Activated CD8-positive, alpha-beta memory T cell treated with anti-CD3 and anti-CD28 coated beads, Interleukin-2, amount 50 U/mL, for 24 hours (primary cell): ENCODE results near the gene PLAU.
A peak's percentile ranks its signal among the peaks of the same experiment; 100 is the strongest.

Experiments
- DNase-seq: peaks from one replicate; pipeline ENCODE4 v3.0.0-alpha.2; 2020; ENCODE audit errors: extremely low read depth

Gene PLAU

DNA sequence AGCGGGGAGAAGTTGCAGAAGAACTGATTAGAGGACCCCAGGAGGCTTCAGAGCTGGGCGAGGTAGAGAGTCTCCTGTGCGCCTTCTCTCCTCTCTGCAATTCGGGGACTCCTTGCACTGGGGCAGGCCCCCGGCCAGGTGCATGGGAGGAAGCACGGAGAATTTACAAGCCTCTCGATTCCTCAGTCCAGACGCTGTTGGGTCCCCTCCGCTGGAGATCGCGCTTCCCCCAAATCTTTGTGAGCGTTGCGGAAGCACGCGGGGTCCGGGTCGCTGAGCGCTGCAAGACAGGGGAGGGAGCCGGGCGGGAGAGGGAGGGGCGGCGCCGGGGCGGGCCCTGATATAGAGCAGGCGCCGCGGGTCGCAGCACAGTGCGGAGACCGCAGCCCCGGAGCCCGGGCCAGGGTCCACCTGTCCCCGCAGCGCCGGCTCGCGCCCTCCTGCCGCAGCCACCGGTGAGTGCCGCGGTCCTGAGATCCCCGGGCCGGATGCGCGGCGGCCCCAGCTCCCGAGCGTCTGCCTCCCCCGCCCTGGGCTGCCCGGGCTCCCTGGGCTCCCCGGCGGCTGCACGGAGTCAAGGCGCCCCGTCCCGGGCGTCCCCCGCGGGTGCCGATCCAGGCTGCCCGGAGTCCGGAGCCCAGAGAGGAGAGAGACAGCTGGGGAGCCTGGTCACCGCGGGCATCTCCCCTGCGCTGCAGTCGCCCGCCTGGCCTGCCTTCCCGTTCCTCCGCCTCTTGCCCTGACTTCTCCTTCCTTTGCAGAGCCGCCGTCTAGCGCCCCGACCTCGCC, at the start of gene PLAU:
Gene PLAU (plus strand): TSS at position 369 of the 789 bp plus-strand sequence. CDS start 424 bp downstream, outside the sequence.
- no peak for DNase-seq

DNA sequence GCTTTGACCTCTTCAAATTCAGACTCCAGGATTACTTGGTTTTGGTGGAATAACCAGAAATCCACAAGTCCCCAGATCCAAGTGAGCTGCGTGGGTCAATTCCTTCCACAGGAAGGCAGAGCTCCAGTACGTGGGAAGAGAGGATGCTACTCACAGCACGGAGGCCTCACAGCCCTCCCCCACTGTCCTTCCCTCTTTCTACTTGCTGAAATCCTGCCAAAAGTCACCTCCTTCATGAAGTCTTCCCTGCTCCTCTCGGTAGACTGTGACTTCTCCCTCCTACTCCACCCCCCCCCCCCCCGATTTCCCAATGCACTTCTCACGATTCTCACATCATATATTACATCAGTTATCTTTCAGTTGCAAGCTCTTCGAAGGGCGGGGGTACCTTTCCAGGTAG, 48.9 kb upstream of the PLAU start:
- no peak for DNase-seq

DNA sequence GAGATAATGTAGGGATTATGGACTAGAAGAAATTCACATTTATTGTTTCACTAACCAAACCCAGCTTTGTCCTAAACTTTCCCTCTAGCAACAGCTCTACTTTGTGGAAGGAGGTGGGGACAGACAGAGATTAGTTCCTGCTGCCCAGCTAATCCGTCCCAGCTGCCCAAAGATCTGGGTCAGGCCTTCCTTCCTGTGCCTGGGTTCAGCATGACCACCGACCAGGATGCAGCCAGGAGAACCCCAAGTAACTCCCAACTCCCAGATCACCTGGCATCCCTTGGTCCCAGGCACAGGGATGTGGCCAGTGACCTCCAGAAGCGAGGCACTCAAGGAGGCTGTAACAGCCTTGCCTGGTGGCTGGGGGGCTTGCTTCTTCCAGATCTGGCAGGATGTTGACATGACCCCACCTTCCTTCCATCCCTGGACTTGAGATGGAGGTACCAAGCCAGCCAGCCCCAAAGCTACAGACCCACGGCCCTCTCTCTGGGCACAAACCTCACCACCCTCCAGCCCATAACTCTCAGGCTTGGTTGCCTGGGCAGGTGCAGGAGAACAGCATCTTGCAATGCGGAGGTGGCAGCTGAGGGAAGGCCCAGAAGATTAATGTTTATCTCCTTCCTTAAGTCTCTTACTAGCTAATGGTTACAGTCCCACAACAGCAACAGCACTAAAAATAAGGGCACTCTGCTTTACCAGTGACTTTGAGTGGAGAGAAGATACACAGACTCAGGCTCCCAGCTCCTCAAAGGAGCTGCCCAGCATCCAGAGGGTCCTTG, 47.7 kb upstream of the PLAU start:
- no peak for DNase-seq

DNA sequence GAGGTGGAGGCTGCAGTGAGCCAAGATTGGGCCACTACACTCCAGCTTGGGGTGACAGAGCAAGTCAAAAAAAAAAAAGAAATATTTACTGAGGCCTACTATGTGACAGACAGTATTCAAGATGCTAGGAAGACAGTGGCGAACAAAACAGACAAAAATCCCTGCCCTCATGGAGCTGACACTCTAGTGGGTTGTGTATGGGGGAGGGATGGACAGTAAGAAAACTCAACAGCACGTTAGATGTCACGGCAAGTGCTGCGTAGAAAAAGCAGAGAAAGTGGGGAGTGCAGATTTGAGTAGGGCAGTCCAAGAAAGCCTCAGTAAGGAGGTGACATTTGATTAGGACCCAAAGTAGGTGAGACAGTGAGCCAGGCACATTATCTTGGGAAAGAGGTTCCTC, 46.7 kb upstream of the PLAU start:
- no peak for DNase-seq

DNA sequence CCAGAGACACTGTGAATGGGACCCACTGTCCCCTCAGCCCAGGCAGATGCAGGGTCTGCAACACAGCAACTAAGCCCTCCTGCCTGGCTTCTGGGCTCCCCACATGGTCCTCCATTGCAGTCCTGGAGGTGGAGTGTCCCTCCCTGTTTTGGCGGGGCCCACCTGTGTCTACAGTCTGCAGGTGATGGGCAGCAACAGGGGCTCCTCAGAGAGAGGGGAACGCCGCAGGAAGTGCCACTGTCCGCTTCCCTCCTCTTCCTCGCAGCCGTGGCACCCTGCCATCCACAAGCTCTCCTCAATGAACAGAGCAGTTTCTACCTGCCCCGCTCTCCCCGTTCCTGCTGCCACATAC, 45.8 kb upstream of the PLAU start:
- no peak for DNase-seq

DNA sequence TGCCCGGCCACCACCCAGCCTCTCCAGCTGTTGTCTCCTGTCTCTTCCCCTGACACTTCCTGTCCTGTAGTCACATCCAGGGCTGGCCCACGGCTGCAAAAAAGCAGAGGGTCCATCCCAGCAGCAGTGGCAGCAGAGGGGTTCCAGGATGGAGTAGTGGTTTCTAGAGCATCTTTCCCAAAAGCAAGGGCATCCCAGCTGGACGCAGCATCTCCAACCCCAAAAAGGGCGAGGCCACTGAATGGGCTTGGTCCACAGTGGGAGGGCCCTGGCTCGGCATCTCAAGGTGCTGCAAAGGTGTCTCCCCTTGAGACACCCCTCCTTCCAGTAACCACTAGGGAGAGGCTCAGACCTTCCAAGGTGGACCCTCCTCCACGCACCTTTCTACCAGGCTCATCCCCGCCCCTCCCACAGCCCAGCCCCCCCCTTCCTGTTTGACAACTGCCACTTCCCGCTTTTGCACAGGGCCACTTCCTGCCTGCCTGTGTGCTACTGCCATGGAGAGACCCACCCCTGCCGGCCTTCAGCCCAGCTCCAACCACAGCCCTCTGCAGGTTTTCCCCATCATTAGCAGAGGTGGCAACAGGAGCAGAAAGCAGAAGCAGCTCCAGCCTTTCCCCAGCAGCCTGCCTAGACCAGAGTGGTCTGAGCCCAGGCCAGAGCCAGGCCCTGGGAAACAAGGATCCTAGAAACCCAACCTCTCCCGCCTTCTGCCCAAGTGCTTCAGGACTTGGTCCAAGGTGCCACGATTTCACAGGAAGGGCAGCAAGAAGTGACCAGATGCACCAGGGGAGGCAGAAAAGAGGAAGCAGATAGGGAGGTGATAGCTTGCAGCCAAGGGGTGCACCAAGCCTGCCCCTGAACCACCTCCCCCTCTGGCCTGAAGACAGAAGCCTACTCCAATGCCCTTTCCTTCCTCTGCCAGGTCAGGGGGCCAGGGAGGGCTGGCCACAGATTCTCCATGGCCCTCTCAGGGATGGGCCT, 45.2 kb upstream of the PLAU start:
- DNase-seq = no peak

DNA sequence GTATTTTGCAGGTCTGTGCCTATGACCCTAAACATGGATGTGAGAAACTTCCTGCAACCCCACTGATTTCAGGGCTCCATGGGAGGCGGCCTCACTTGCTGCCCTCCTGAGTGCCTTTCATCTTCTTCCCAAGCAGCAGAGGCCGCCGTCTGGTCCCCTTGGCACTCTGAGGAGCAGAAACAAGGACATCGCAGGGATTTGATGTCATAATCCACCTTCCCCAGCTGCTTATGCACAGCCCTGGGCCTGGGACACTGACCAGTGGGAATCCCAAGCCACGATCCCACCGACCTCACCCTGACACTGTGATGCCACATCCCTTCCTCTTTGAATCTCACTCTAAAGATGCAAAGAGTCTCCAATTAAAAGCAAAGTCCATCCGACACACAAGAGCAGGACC, 44.3 kb upstream of the PLAU start:
- no peak for DNase-seq

DNA sequence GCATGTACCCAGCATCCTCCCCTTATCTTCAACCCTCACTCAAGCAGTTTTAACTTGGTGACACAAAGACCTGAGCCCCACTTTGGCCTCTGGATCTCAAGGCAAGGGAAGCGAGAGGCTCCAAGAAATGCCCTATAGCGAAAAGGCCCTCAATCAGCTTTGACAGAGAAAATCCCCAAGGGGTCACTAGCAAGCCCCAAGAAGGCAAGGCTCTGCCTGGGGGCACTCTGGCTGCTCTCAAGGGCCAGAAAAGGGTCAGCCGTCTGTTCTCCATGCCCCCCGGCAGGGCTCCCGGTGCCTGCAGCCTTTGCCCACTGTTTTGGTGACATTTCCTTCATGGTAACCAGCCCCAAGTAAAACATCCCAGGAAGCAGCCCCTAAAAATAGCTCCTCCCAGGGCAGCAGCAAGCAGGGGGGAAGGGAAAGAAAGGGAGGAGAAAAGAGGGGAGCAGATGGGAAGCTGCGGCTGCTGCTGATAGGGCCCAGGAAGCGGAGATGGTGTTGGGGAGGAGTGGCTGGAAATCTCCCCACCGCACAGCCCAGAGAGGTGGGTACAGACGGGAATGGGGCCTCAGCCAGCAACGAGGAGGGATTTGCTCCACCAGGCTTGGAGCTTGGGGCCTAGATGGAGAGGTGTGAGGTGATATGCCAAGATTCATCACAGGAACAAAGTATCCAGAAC, 43.7 kb upstream of the PLAU start:
- DNase-seq = no peak

DNA sequence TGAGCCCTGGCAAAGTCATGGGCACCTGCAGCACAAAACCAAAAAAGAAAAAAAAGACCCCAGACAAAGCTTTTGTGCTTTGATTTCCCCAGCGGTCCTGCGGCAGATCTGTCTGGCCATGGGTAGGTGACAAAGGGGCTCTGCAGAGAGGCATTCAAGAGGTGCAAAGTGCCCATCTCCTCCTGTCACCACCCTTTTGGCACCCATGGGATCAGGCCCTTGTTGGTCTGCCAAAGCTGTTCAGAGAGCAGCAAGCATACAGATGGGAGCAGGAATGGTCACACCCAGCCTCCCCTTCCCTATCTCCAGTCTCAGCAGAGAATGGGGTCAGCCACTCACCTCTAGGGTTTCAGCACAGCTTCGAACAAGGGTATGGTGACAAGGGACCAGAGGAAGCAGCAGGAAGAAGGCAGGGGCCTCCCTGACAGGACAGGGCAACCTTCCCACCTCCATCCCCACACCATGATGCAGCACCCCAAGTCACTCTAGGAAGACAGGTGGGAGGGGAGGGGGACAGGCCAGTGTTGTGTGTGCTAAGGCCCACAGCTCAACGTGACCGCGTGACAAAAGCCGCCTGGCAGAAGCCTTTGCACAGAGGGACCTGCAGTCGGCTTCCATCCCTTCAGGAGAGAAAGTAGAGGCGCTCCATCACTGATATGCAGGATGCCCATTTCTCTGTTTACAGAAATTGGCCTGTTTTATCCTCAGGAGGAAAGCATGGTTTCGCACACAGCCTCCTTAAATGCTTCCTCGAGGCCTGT, 42.9 kb upstream of the PLAU start:
- DNase-seq = no peak

DNA sequence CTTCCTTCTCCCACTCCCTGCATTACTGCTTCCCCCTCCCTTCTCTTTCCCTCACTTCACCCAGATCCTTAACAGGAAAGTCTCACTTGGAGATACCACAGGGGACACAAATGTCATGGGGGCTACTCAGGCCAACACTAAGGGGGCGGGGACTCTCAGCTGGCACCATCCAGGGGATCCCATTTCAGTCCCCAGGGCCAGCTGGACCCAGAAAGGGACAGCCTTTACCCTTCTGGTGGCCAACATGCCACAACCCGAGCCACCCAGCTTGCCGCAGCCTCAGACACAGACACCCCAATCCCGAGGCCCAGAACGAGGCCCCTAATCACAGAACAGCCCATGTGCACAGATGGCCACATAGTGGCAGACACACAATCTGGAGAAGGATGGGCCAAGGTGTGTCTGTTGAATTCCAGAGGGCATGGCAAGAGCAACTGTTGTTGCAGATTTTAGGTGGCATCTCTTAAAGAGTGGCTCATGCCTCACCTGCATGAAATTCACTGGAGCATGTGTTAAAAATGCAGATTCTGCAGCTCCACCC, 42.2 kb upstream of the PLAU start:
- no peak for DNase-seq

DNA sequence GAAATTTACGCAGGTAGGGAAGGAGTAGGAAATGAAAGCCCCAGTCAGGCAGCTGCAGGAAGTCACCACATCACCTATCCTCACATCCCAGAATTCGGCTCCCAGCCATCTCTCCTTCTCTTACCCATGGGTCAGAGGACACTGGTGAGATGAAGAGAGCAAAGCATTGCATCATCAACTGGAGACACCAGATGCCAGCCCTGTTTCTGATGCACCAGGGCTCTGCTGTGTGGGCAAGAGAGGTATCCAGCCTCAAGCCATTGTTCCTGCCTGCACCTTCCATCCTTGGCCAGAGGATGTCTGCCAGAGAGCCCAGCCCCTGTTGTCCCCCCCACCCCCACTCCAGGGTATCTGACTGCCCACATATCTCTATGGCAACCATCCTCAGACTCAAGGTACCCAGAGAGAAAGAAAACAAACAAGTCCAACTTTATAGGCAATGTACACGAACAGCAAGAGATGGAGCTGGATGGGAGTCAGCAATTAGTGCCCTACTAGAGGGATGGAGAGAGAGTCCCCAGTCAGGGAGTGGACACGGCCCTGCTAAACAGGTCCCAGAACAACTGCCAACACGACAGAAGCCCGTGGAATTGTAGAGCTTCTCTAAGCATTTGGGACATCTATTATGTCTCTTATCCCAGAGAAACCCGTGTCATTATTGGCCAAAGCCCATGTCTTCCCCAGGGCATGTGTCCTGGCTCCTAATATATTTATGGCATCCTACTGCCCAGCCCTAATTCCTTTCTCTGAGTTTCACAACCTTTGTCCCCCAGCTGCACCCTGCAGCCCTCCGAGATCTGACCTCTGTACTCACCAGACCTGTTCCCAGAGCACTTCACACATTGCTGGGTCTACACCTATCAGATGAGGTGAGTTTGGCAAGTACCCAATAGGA, 39.4 kb upstream of the PLAU start:
- no peak for DNase-seq

DNA sequence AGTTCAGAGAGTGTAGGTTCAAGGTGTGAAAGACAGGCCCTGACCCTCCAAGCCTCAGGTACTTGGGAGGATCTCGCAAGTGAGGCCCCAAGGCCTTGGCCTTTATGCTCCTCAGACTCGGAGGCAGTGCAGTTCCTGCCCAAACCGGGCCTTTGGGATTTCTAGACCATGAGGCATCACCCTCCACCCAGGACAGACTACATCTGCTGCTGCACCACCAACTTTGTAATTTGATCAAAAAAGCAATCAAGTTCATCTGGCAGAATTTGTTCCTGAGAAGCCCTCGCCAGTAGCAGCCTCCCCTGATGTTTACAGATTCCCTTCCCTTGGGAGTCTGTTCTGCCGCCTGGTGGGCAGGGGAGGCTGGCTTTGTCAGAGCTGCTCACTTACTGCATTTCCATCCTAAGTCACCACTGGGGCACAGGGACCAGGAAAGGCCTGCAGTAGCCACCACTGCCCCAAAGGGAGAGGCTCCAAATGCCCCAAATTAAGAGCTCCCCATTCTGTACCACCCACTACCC, 38.7 kb upstream of the PLAU start:
- no peak for DNase-seq

DNA sequence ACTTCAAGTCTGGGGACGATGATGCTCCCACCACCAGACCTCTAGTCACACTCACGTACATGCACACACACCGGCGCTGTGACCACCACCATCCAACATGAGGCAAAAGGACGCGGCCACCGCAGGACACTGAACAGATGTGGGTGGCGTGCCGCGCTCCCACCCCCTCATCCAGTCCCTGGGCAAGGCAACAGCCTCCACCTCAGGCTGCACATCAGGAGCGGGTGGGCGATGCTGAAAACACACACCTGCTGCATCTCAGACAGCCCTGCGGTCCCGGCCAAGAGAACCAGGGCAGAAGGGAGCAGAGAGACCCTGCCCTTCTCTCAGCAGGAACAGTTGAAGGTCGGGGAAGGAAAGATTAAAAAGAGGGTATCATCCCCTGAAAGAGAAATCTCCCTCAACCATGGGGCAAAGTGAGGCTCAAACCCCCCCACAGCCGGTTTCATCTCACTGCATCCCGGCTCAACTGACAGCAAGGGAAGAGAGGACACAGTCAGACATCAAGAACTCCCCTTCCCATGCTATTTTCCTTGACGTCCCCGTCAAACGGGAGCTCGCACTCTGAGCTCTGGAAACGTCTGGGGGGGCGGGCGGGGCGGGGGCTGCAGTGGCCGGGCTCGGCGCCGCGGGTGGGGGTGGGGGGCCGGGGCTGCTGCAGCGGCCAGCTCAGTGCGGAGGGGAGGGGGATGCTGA, 37.6 kb upstream of the PLAU start:
- no peak for DNase-seq

DNA sequence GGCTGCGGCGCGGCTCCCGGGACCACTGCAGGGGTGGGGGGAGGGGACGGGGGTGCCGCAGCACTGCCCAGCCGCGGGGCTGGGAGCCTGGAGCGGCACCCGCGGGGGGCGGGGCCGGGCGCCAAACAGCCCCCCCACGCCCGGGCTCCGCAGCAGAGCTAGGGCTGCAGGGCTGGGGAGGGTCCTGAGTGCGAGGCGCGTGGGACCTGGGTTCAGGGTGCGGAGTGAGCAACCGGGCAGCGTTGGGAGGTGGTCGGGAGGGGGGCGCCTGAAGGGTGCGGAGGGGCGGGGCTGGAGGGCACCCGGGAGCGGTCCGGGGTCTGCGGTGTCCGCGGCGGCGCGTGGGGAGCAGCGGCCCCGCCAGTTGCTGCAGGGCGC, 37.1 kb upstream of the PLAU start:
- no peak for DNase-seq

DNA sequence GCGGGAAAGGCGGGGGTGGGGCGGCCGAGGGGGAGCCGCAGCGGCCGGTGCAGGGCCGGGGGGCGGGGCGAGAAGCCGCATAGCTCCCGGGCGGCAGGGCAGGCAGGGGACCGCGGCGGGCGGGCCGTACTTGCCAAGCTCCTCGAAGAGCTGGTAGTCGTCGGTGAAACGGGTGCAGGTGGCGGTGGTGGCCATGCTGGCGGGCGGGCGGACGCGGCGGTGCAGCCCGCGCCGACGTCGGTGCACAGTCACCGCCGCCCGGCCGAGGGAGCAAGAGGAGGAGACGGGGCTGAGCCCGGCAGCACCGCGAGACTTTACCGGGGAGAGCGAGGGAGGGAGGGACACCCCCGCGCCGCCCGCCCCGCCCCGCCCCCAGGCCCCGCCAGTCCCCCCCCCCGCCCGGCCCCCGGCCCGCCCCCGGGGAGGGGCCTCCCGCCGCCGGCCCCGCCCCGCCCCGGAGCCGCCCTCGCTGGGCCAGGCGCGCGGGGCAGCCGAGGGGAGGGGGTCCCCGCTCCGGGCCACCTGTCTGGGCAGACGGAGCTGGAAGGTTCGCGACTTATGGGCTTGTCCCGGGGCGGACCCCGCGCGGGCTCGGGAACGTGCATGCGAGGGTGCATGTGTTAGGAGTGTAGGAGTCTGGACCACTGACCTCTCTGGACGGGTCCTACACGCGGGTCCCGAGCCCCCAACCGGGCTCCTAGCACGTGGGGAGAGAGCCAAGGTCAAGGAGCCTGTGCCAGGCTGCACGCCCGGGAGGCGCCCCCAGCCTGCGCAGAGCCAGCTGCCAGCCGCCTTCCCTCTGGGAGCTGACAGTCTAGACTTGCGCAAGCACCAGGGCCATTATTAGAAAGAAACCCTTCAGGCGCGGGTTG, 36.4 kb upstream of the PLAU start, which contains the start of gene CAMK2G:
Gene CAMK2G (minus strand): TSS at position 289 of the 872 bp plus-strand sequence. CDS start 94 bp downstream, at position 195.
- peak; percentile 57 for DNase-seq

DNA sequence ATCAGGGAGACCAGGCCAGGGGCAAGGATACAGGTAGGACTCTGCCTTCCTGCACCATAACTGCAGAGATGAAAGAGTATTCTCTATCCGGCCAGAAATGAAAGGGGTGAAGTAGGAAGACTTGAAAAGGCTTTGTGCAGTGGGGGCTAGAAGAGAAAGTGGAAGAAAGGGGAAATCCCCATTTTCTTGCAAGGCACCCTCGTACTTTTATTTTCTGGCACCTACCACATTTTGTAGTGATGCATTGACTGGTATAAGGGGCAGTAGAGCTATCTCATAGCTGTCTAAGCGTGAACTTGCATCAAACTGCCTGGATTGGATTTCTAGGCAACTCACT, 35.8 kb upstream of the PLAU start:
- DNase-seq = no peak

DNA sequence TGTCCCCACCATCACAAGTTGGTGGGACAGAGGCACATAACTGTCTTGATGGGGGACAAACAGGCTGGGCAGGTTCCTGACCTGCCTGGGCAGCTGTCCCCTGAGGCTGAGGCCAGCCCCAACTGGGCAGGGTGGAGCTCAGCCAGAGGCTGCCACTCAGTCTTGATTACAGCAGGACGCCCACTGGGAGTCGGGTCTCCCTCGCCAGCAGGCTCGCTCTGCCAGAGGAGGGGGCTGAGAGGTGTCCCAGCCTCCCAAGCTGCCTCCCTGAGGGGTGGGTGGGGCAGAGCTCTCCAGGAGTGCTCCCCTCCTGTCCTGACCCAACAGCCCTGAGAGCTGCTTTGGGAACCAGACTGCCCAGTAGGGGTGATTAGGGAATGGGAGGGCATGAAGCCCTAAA, 34.8 kb upstream of the PLAU start:
- no peak for DNase-seq

DNA sequence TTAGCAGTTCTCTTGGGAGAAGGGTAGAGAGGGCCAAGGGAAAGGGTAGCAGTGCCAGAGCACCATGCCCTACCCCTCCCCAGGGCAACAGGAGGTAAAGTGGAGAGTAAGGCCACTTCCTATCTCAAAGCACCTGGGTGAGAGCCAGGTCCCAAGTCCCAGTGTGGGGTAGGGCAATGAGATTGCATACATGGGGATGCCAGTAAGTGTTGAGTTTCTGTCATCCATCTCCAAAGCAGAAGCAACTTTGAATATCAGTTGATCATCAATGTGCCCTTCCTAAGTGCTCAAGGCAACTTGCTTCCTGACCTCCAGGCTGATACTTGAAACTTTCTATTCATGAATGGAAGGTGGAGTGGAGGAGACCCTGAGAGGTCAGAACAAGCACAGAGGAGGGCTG, 34.4 kb upstream of the PLAU start:
- no peak for DNase-seq
